HUES6 (cell line): ENCODE data around the gene TIMP4.

Source experiments
- H3K27ac ChIP-seq: 2 replicates; pipeline ENCODE4 v1.7.0; 2013; ENCODE audit warnings: low read depth, mild to moderate bottlenecking, low read length, inconsistent platforms
- H3K27me3 ChIP-seq: 2 replicates; pipeline ENCODE4 v1.6.1; 2013; ENCODE audit warnings: low read length; ENCODE audit not compliant: control insufficient read depth, insufficient read depth
- H3K36me3 ChIP-seq: 2 replicates; pipeline ENCODE4 v1.6.1; 2013; ENCODE audit warnings: low read length; ENCODE audit not compliant: control insufficient read depth, insufficient read depth
- H3K4me1 ChIP-seq: 2 replicates; pipeline ENCODE4 v1.6.1; 2013; ENCODE audit warnings: low read length; ENCODE audit not compliant: control insufficient read depth, insufficient read depth
- H3K4me3 ChIP-seq: 2 replicates; pipeline ENCODE4 v1.5.1; 2013; ENCODE audit warnings: low read depth, low read length
- H3K9ac ChIP-seq: one replicate; pipeline ENCODE4 v1.6.1; 2013; ENCODE audit warnings: mild to moderate bottlenecking, low read length
- H3K9me3 ChIP-seq: 2 replicates; pipeline ENCODE4 v1.6.1; 2013; ENCODE audit warnings: low read depth, low read length; ENCODE audit not compliant: control insufficient read depth, insufficient read depth

TIMP4 gene

GRCh38 chr3:12158387-12159226 is at the start of gene TIMP4:
Gene TIMP4, minus strand, starts transcription at chr3:12158912. Its CDS starts 72 bp downstream, at chr3:12158840.
- peak within 1 kb of the TSS; percentile 75 for H3K9ac ChIP-seq
- H3K4me3 ChIP-seq, result peak within 1 kb of the TSS; percentile 64
- peak within 1 kb of the TSS; percentile 85 for H3K27ac ChIP-seq
- peaks cover 27% of the 10 kb centered on the region for H3K36me3 ChIP-seq
- no peaks in the 10 kb centered on the region for H3K9me3 ChIP-seq
- no peaks in the 10 kb centered on the region for H3K27me3 ChIP-seq
- peaks cover 41% of the 10 kb centered on the region for H3K4me1 ChIP-seq

GRCh38 chr3:12205171-12205570 is 46.5 kb upstream of the TIMP4 start:
- no peak overlapping the region for H3K9ac ChIP-seq
- no peak overlapping the region for H3K27ac ChIP-seq
- H3K9me3 ChIP-seq, result no peaks in the 10 kb centered on the region
- H3K4me1 ChIP-seq, result no peaks in the 10 kb centered on the region
- no peaks in the 10 kb centered on the region for H3K27me3 ChIP-seq
- H3K36me3 ChIP-seq, result no peaks in the 10 kb centered on the region
- no peak overlapping the region for H3K4me3 ChIP-seq

GRCh38 chr3:12201813-12202212 is 43.1 kb upstream of the TIMP4 start:
- H3K27ac ChIP-seq, result no peak overlapping the region
- H3K36me3 ChIP-seq, result no peaks in the 10 kb centered on the region
- H3K9ac ChIP-seq, result no peak overlapping the region
- H3K9me3 ChIP-seq, result no peaks in the 10 kb centered on the region
- H3K27me3 ChIP-seq, result no peaks in the 10 kb centered on the region
- no peak overlapping the region for H3K4me3 ChIP-seq
- no peaks in the 10 kb centered on the region for H3K4me1 ChIP-seq

- Histone ChIP-seq H3K4me1 (0 out of 2 replicates have a peak, but pooled peaks cover 8% of the 10 kb centered on the region), H3K27ac (no peak overlapping the region), H3K9ac (no peak overlapping the region), H3K36me3 (no peaks in the 10 kb centered on the region), H3K4me3 (no peak overlapping the region), H3K27me3 (no peaks in the 10 kb centered on the region), H3K9me3 (no peaks in the 10 kb centered on the region)
Measured at GRCh38 chr3:12198301-12198700, 39.6 kb upstream of the TIMP4 start.

- Histone ChIP-seq H3K4me3 (no peak overlapping the region), H3K27ac (no peak overlapping the region), H3K4me1 (0 out of 2 replicates have a peak, but pooled peaks cover 8% of the 10 kb centered on the region), H3K9ac (no peak overlapping the region), H3K36me3 (no peaks in the 10 kb centered on the region), H3K9me3 (0 out of 2 replicates have a peak, but pooled peaks cover 3% of the 10 kb centered on the region), H3K27me3 (no peaks in the 10 kb centered on the region)
Measured at GRCh38 chr3:12197475-12197874, 38.8 kb upstream of the TIMP4 start.

GRCh38 chr3:12196684-12197083 is 38.0 kb upstream of the TIMP4 start:
- Histone ChIP-seq H3K27ac (no peak overlapping the region), H3K4me3 (no peak overlapping the region), H3K4me1 (0 out of 2 replicates have a peak, but pooled peaks cover 8% of the 10 kb centered on the region)

GRCh38 chr3:12195231-12195630 is 36.5 kb upstream of the TIMP4 start:
- Histone ChIP-seq H3K4me1 (0 out of 2 replicates have a peak, but pooled peaks cover 8% of the 10 kb centered on the region), H3K9me3 (0 out of 2 replicates have a peak, but pooled peaks cover 3% of the 10 kb centered on the region), H3K36me3 (no peaks in the 10 kb centered on the region), H3K9ac (no peak overlapping the region), H3K4me3 (no peak overlapping the region), H3K27ac (no peak overlapping the region), H3K27me3 (no peaks in the 10 kb centered on the region)

More at GRCh38 chr3:12196684-12197083, 38.0 kb upstream of the TIMP4 start:
- H3K36me3 ChIP-seq, result no peaks in the 10 kb centered on the region
- no peak overlapping the region for H3K9ac ChIP-seq
- 0 out of 2 replicates have a peak, but pooled peaks cover 3% of the 10 kb centered on the region for H3K9me3 ChIP-seq
- no peaks in the 10 kb centered on the region for H3K27me3 ChIP-seq

GRCh38 chr3:12194669-12195161 is 36.0 kb upstream of the TIMP4 start:
- H3K27ac ChIP-seq, result no peak overlapping the region
- H3K36me3 ChIP-seq, result no peaks in the 10 kb centered on the region
- no peak overlapping the region for H3K4me3 ChIP-seq
- 0 out of 2 replicates have a peak, but pooled peaks cover 3% of the 10 kb centered on the region for H3K9me3 ChIP-seq
- no peaks in the 10 kb centered on the region for H3K27me3 ChIP-seq
- H3K9ac ChIP-seq, result no peak overlapping the region
- 0 out of 2 replicates have a peak, but pooled peaks cover 8% of the 10 kb centered on the region for H3K4me1 ChIP-seq

- Histone ChIP-seq H3K4me3 (no peak overlapping the region), H3K9ac (no peak overlapping the region), H3K9me3 (0 out of 2 replicates have a peak, but pooled peaks cover 3% of the 10 kb centered on the region), H3K27me3 (no peaks in the 10 kb centered on the region), H3K36me3 (no peaks in the 10 kb centered on the region), H3K27ac (no peak overlapping the region), H3K4me1 (0 out of 2 replicates have a peak, but pooled peaks cover 8% of the 10 kb centered on the region)
Measured at GRCh38 chr3:12194209-12194608, 35.5 kb upstream of the TIMP4 start.

- Histone ChIP-seq H3K4me1 (0 out of 2 replicates have a peak, but pooled peaks cover 8% of the 10 kb centered on the region), H3K27me3 (no peaks in the 10 kb centered on the region), H3K9me3 (0 out of 2 replicates have a peak, but pooled peaks cover 3% of the 10 kb centered on the region), H3K9ac (no peak overlapping the region), H3K27ac (no peak overlapping the region), H3K36me3 (no peaks in the 10 kb centered on the region), H3K4me3 (no peak overlapping the region)
Measured at GRCh38 chr3:12193485-12194165, 34.9 kb upstream of the TIMP4 start.
